HEK293 (cell line): ENCODE data around the gene CDK10.

ENCODE experiments used
- HOXA7 ChIP-seq: sonication (generic); formaldehyde crosslinking; IDR thresholded peaks from 2 replicates; pipeline ENCODE4 v1.8.1; 2022; ENCODE audit warnings: missing genetic modification reagents, borderline replicate concordance
- REPIN1 ChIP-seq: fragments of 450-650 bp; formaldehyde crosslinking; IDR thresholded peaks from 2 replicates; pipeline ENCODE4 v1.5.1; 2017; ENCODE audit warnings: missing biosample characterization, missing genetic modification characterization, low read depth
- SALL2 ChIP-seq: fragments of 450-650 bp; formaldehyde crosslinking; IDR thresholded peaks from 2 replicates; pipeline ENCODE4 v1.5.0; 2017; ENCODE audit warnings: missing biosample characterization, mild to moderate bottlenecking, missing genetic modification characterization, borderline replicate concordance
- YY1 ChIP-seq: fragments of 450-650 bp; formaldehyde crosslinking; IDR thresholded peaks from 2 replicates; pipeline ENCODE4 v1.5.1; 2018; ENCODE audit warnings: missing biosample characterization, missing genetic modification characterization
- ZBTB8A ChIP-seq: fragments of 450-650 bp; formaldehyde crosslinking; IDR thresholded peaks from 2 replicates; pipeline ENCODE4 v1.5.1; 2016; ENCODE audit warnings: missing biosample characterization, missing genetic modification characterization
- ZNF169 ChIP-seq: fragments of 450-650 bp; formaldehyde crosslinking; IDR thresholded peaks from 2 replicates; pipeline ENCODE4 v1.5.1; 2016; ENCODE audit warnings: missing biosample characterization, missing genetic modification characterization
- ZNF239 ChIP-seq: fragments of 450-650 bp; formaldehyde crosslinking; IDR thresholded peaks from 2 replicates; pipeline ENCODE4 v1.5.1; 2016; ENCODE audit warnings: missing biosample characterization, missing genetic modification characterization
- TF ChIP-seq, protein P1 (sequence below): fragments of 450-650 bp; formaldehyde crosslinking; IDR thresholded peaks from 2 replicates; pipeline ENCODE4 v1.5.1; 2017; ENCODE audit warnings: missing biosample characterization, mild to moderate bottlenecking, missing genetic modification characterization, moderate library complexity
- TF ChIP-seq, protein P2 (sequence below): fragments of 450-650 bp; formaldehyde crosslinking; IDR thresholded peaks from 2 replicates; pipeline ENCODE4 v1.5.1; 2016; ENCODE audit warnings: missing biosample characterization, missing genetic modification characterization, low read depth
- TF ChIP-seq, protein P3 (sequence below): fragments of 450-650 bp; formaldehyde crosslinking; IDR thresholded peaks from 2 replicates; pipeline ENCODE4 v1.5.1; 2017; ENCODE audit warnings: missing biosample characterization, missing genetic modification characterization
- TF ChIP-seq, protein P4 (sequence below): fragments of 450-650 bp; formaldehyde crosslinking; IDR thresholded peaks from 2 replicates; pipeline ENCODE4 v1.5.1; 2016; ENCODE audit warnings: missing biosample characterization, missing genetic modification characterization
- TF ChIP-seq, protein P5 (sequence below): fragments of 450-650 bp; formaldehyde crosslinking; IDR thresholded peaks from 2 replicates; pipeline ENCODE4; 2016; ENCODE audit warnings: missing biosample characterization, missing genetic modification characterization

DNA sequence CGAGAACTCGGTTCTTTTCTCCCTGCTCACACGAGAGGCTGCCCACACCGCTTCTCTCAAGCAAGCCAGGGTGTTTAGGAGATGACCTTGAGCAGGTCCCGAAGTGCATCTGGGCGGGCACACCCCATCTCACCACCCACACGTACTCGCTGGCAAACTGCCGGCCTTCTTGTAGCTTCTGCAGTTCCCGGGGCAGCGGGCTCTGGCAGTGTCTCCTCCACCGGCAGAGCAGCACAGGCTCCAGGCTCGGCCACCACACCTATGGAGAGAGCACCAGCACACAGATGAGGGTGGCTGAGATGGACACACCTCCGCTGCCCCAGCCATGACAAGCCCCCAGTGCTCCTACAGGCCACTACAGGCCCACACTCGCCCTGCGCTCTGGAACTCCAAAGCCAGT is 58.3 kb downstream of the CDK10 start:
- TF ChIP-seq, protein P1, sequence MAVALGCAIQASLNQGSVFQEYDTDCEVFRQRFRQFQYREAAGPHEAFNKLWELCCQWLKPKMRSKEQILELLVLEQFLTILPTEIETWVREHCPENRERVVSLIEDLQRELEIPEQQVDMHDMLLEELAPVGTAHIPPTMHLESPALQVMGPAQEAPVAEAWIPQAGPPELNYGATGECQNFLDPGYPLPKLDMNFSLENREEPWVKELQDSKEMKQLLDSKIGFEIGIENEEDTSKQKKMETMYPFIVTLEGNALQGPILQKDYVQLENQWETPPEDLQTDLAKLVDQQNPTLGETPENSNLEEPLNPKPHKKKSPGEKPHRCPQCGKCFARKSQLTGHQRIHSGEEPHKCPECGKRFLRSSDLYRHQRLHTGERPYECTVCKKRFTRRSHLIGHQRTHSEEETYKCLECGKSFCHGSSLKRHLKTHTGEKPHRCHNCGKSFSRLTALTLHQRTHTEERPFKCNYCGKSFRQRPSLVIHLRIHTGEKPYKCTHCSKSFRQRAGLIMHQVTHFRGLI (tag by site-specific recombination): no peak
- TF ChIP-seq, protein P2, sequence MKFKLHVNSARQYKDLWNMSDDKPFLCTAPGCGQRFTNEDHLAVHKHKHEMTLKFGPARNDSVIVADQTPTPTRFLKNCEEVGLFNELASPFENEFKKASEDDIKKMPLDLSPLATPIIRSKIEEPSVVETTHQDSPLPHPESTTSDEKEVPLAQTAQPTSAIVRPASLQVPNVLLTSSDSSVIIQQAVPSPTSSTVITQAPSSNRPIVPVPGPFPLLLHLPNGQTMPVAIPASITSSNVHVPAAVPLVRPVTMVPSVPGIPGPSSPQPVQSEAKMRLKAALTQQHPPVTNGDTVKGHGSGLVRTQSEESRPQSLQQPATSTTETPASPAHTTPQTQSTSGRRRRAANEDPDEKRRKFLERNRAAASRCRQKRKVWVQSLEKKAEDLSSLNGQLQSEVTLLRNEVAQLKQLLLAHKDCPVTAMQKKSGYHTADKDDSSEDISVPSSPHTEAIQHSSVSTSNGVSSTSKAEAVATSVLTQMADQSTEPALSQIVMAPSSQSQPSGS (tag by site-specific recombination): no peak
- TF ChIP-seq, protein P3, sequence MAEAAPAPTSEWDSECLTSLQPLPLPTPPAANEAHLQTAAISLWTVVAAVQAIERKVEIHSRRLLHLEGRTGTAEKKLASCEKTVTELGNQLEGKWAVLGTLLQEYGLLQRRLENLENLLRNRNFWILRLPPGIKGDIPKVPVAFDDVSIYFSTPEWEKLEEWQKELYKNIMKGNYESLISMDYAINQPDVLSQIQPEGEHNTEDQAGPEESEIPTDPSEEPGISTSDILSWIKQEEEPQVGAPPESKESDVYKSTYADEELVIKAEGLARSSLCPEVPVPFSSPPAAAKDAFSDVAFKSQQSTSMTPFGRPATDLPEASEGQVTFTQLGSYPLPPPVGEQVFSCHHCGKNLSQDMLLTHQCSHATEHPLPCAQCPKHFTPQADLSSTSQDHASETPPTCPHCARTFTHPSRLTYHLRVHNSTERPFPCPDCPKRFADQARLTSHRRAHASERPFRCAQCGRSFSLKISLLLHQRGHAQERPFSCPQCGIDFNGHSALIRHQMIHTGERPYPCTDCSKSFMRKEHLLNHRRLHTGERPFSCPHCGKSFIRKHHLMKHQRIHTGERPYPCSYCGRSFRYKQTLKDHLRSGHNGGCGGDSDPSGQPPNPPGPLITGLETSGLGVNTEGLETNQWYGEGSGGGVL (tag by site-specific recombination): no peak
- TF ChIP-seq REPIN1 (tag by site-specific recombination) (no peak), ZNF239 (tag by site-specific recombination) (no peak), YY1 (tag by site-specific recombination) (no peak), SALL2 (tag by site-specific recombination) (no peak), ZNF169 (tag by site-specific recombination) (no peak), HOXA7 (CRISPR knock-in tag) (no peak), ZBTB8A (no peak)
- TF ChIP-seq, protein P4, sequence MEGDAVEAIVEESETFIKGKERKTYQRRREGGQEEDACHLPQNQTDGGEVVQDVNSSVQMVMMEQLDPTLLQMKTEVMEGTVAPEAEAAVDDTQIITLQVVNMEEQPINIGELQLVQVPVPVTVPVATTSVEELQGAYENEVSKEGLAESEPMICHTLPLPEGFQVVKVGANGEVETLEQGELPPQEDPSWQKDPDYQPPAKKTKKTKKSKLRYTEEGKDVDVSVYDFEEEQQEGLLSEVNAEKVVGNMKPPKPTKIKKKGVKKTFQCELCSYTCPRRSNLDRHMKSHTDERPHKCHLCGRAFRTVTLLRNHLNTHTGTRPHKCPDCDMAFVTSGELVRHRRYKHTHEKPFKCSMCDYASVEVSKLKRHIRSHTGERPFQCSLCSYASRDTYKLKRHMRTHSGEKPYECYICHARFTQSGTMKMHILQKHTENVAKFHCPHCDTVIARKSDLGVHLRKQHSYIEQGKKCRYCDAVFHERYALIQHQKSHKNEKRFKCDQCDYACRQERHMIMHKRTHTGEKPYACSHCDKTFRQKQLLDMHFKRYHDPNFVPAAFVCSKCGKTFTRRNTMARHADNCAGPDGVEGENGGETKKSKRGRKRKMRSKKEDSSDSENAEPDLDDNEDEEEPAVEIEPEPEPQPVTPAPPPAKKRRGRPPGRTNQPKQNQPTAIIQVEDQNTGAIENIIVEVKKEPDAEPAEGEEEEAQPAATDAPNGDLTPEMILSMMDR (tag by site-specific recombination): no peak
- TF ChIP-seq, protein P5, sequence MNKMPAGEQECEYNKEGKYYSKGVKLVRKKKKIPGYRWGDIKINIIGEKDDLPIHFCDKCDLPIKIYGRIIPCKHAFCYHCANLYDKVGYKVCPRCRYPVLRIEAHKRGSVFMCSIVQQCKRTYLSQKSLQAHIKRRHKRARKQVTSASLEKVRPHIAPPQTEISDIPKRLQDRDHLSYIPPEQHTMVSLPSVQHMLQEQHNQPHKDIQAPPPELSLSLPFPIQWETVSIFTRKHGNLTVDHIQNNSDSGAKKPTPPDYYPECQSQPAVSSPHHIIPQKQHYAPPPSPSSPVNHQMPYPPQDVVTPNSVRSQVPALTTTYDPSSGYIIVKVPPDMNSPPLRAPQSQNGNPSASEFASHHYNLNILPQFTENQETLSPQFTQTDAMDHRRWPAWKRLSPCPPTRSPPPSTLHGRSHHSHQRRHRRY (tag by site-specific recombination): no peak
